ENCODE data around the gene MIPEP.

Gene MIPEP

GRCh38 chr13:23876265-23876664 is 12.9 kb downstream of the MIPEP start:
- ChIA-PET POLR2A (no interaction called here), CTCF (interaction anchor here (0.9 to 4.7 kb wide), 3 partner anchors 11 to 31 kb away, joined by 3 to 17 read pairs (median 4); partner anchors contain the start of gene MIPEP)
- WGBS (ENCODE audit: insufficient coverage) = 100% methylated on average over 2 of the region's 2 CpGs
- no peaks in the 10 kb centered on the region for H3K4me1 ChIP-seq (ENCODE audit: control extremely low read depth in 1 of 4, control insufficient read depth in 4 of 4, insufficient read depth in 4 of 4, low read length in 3 of 4)
- H3K36me3 ChIP-seq (ENCODE audit: control insufficient read depth in 4 of 4, insufficient read depth in 4 of 4, low read length in 3 of 4) = peaks cover 2 to 8% (median 5%) of the 10 kb centered on the region in 4 experiments
- H3K27me3 ChIP-seq (replicated peaks in 2 of 5; ENCODE audit: control insufficient read depth in 4 of 5, insufficient read depth in 5 of 5, low read length in 4 of 5) = no peaks in the 10 kb centered on the region
- no peak overlapping the region for H3K27ac ChIP-seq (ENCODE audit: insufficient read depth in 1 of 2, low read depth in 1 of 2, low read length in 2 of 2, poor library complexity in 1 of 2, severe bottlenecking in 2 of 2)
- peak in 2 of 3 donors; percentile 44 to 49 for DNase-seq
- H3K9me3 ChIP-seq (ENCODE audit: control extremely low read depth in 1 of 5, control insufficient read depth in 4 of 5, insufficient read depth in 2 of 5, low read depth in 1 of 5, low read length in 4 of 5) = no peaks in the 10 kb centered on the region
- H3K4me3 ChIP-seq (ENCODE audit: control insufficient read depth in 1 of 7, extremely low read depth in 1 of 7, insufficient read depth in 4 of 7, low read depth in 2 of 7, low read length in 6 of 7) = no peak overlapping the region

GRCh38 chr13:23871616-23872220 is 17.5 kb downstream of the MIPEP start:
- peak; percentile 22 to 38 (median 32) for DNase-seq
- Histone ChIP-seq H3K4me3 (ENCODE audit: control insufficient read depth in 1 of 7, extremely low read depth in 1 of 7, insufficient read depth in 4 of 7, low read depth in 2 of 7, low read length in 6 of 7) (no peak overlapping the region), H3K4me1 (ENCODE audit: control extremely low read depth in 1 of 4, control insufficient read depth in 4 of 4, insufficient read depth in 4 of 4, low read length in 3 of 4) (peaks cover 0 to 2% (median 0%) of the 10 kb centered on the region in 4 experiments), H3K9me3 (ENCODE audit: control extremely low read depth in 1 of 5, control insufficient read depth in 4 of 5, insufficient read depth in 2 of 5, low read depth in 1 of 5, low read length in 4 of 5) (no peaks in the 10 kb centered on the region), H3K27me3 (replicated peaks in 2 of 5; ENCODE audit: control insufficient read depth in 4 of 5, insufficient read depth in 5 of 5, low read length in 4 of 5) (no peaks in the 10 kb centered on the region), H3K27ac (ENCODE audit: insufficient read depth in 1 of 2, low read depth in 1 of 2, low read length in 2 of 2, poor library complexity in 1 of 2, severe bottlenecking in 2 of 2) (no peak overlapping the region), H3K36me3 (ENCODE audit: control insufficient read depth in 4 of 4, insufficient read depth in 4 of 4, low read length in 3 of 4) (peaks cover 0 to 3% (median 0%) of the 10 kb centered on the region in 4 experiments)
- CTCF ChIA-PET = interaction anchor here (1.1 to 2.2 kb wide), 6 partner anchors 10 to 404 kb away, joined by 3 to 10 read pairs (median 6); no protein-coding TSS in a partner anchor
- POLR2A ChIA-PET = no interaction called here
- WGBS (ENCODE audit: insufficient coverage) = 100% methylated on average over 2 of the region's 2 CpGs

DNA sequence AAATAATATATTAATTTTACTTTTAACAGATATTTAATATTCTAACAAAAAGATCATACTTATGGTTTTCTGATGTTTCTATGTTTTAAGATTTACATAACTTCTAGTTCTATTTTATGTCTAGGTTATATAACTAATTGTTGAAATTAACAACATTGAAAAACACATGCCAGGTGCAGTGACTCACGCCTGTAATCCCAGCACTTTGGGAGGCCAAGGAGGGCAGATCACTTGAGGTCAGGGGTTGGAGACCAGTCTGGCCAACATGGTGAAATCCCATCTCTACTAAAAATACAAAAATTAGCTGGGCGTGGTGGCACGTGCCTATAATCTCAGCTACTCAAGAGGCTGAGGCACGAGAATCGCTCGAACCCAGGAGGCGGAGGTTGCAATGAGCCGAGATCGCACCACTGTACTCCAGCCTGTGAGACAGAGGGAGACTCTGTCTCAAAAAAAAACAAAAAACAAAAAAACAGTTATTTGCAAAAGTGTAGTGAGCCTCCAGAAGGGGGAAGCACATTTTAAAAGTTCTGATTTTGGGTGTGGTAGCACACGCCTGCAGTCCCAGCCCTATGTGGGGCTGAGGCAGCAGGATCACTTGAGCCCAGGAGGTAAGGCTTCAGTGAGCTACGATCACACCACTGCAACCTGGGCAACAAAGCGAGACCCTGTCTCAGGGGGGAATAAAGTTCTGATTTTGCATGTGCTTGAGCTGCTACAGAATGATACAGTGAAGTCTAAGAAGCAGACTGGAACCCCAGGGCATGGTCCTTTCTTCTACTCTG is 18.7 kb downstream of the MIPEP start:
- ChIA-PET POLR2A (no interaction called here), CTCF (interaction anchor here (0.7 to 1.3 kb wide), 6 partner anchors 26 to 403 kb away, joined by 3 to 5 read pairs (median 3); no protein-coding TSS in a partner anchor)
- Histone ChIP-seq H3K4me1 (ENCODE audit: control extremely low read depth in 1 of 4, control insufficient read depth in 4 of 4, insufficient read depth in 4 of 4, low read length in 3 of 4) (peaks cover 0 to 7% (median 2%) of the 10 kb centered on the region in 4 experiments), H3K9me3 (ENCODE audit: control extremely low read depth in 1 of 5, control insufficient read depth in 4 of 5, insufficient read depth in 2 of 5, low read depth in 1 of 5, low read length in 4 of 5) (no peaks in the 10 kb centered on the region), H3K27ac (ENCODE audit: insufficient read depth in 1 of 2, low read depth in 1 of 2, low read length in 2 of 2, poor library complexity in 1 of 2, severe bottlenecking in 2 of 2) (no peak overlapping the region), H3K36me3 (ENCODE audit: control insufficient read depth in 4 of 4, insufficient read depth in 4 of 4, low read length in 3 of 4) (peaks cover 0 to 3% (median under 1%) of the 10 kb centered on the region in 4 experiments), H3K4me3 (ENCODE audit: control insufficient read depth in 1 of 7, extremely low read depth in 1 of 7, insufficient read depth in 4 of 7, low read depth in 2 of 7, low read length in 6 of 7) (no peak overlapping the region), H3K27me3 (replicated peaks in 2 of 5; ENCODE audit: control insufficient read depth in 4 of 5, insufficient read depth in 5 of 5, low read length in 4 of 5) (no peaks in the 10 kb centered on the region)
- DNase-seq = no peak
- over 99% methylated on average over 10 of the region's 12 CpGs for WGBS (ENCODE audit: insufficient coverage)

DNA sequence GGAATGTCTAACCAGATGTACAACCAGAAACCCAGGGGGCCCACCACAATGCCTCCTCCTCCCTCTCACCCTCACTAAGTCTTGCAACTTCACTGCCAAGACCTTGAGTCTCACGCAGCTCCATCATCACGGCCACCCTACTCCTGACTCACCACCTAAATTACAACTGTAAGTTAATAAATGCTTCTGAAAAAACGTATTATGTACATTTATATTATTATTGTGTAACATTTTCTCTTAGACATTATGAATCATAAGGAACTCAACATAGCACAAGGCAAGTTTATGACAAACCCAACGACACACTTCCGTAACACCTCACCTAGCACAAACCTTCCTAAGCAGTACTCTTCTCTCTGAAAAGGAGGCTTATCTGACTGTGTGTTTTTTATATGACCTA is 20.7 kb downstream of the MIPEP start:
- no peak for DNase-seq
- H3K4me3 ChIP-seq (ENCODE audit: control insufficient read depth in 1 of 7, extremely low read depth in 1 of 7, insufficient read depth in 4 of 7, low read depth in 2 of 7, low read length in 6 of 7) = no peak overlapping the region
- CTCF ChIA-PET = interaction anchor here (0.8 to 2.5 kb wide), 6 partner anchors 13 to 401 kb away, joined by 3 to 18 read pairs (median 4); no protein-coding TSS in a partner anchor
- no peak overlapping the region for H3K27ac ChIP-seq (ENCODE audit: insufficient read depth in 1 of 2, low read depth in 1 of 2, low read length in 2 of 2, poor library complexity in 1 of 2, severe bottlenecking in 2 of 2)
- POLR2A ChIA-PET = no interaction called here
- H3K9me3 ChIP-seq (ENCODE audit: control extremely low read depth in 1 of 5, control insufficient read depth in 4 of 5, insufficient read depth in 2 of 5, low read depth in 1 of 5, low read length in 4 of 5) = no peaks in the 10 kb centered on the region
- no CpG with 5 or more reads among the region's 5 CpGs for WGBS (ENCODE audit: insufficient coverage)
- H3K27me3 ChIP-seq (replicated peaks in 2 of 5; ENCODE audit: control insufficient read depth in 4 of 5, insufficient read depth in 5 of 5, low read length in 4 of 5) = no peaks in the 10 kb centered on the region
- H3K4me1 ChIP-seq (ENCODE audit: control extremely low read depth in 1 of 4, control insufficient read depth in 4 of 4, insufficient read depth in 4 of 4, low read length in 3 of 4) = peaks cover 0 to 11% (median 2%) of the 10 kb centered on the region in 4 experiments
- peaks cover 0 to 3% (median under 1%) of the 10 kb centered on the region in 4 experiments for H3K36me3 ChIP-seq (ENCODE audit: control insufficient read depth in 4 of 4, insufficient read depth in 4 of 4, low read length in 3 of 4)

- Histone ChIP-seq H3K27me3 (replicated peaks in 2 of 5; ENCODE audit: control insufficient read depth in 4 of 5, insufficient read depth in 5 of 5, low read length in 4 of 5) (no peaks in the 10 kb centered on the region), H3K36me3 (ENCODE audit: control insufficient read depth in 4 of 4, insufficient read depth in 4 of 4, low read length in 3 of 4) (peaks cover 0 to 3% (median under 1%) of the 10 kb centered on the region in 4 experiments), H3K27ac (ENCODE audit: insufficient read depth in 1 of 2, low read depth in 1 of 2, low read length in 2 of 2, poor library complexity in 1 of 2, severe bottlenecking in 2 of 2) (no peak overlapping the region), H3K4me1 (ENCODE audit: control extremely low read depth in 1 of 4, control insufficient read depth in 4 of 4, insufficient read depth in 4 of 4, low read length in 3 of 4) (peaks cover 0 to 11% (median 2%) of the 10 kb centered on the region in 4 experiments), H3K9me3 (ENCODE audit: control extremely low read depth in 1 of 5, control insufficient read depth in 4 of 5, insufficient read depth in 2 of 5, low read depth in 1 of 5, low read length in 4 of 5) (no peaks in the 10 kb centered on the region), H3K4me3 (ENCODE audit: control insufficient read depth in 1 of 7, extremely low read depth in 1 of 7, insufficient read depth in 4 of 7, low read depth in 2 of 7, low read length in 6 of 7) (no peak overlapping the region)
- ChIA-PET POLR2A (no interaction called here), CTCF (interaction anchor here (0.8 to 1.5 kb wide), 5 partner anchors 10 to 400 kb away, joined by 3 to 4 read pairs (median 3); no protein-coding TSS in a partner anchor)
- DNase-seq = no peak
- 98% methylated on average over 8 of the region's 8 CpGs for WGBS (ENCODE audit: insufficient coverage)
Measured at GRCh38 chr13:23867027-23867491, 22.1 kb downstream of the MIPEP start.

DNA sequence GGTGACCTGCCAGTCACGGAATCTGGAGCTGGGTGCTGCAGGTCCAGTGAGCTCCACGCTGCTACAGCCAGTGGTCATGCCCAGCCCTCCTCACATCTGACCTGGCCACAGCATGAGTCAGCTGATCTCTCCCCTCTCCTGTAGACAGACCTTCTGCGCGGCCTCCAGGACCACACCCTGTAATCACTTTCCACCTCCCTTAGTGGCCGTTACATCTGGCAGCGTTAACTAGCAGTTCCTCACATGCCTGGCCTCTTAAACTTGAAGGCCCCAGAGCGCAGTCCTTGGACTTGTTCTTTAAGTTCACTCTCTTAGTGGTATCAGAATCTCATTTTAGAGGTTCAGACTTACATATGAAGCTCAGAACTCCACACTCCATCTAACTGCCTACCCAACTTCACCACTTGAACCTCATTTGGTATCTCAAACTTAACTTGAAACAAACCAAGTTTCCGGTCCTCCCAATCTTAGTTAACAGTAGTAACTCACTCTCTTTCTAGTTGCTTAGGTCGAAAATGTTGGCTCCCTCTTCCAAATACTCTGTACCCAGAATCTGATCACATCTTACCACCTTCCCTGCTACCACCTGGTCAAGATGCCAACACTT is 22.7 kb downstream of the MIPEP start:
- 92% methylated on average over 9 of the region's 9 CpGs for WGBS (ENCODE audit: insufficient coverage)
- DNase-seq = no peak
- CTCF ChIA-PET = interaction anchor here (0.7 to 1.5 kb wide), 9 partner anchors 9 to 399 kb away, joined by 3 to 7 read pairs (median 3); no protein-coding TSS in a partner anchor
- H3K4me1 ChIP-seq (ENCODE audit: control extremely low read depth in 1 of 4, control insufficient read depth in 4 of 4, insufficient read depth in 4 of 4, low read length in 3 of 4) = peaks cover 0 to 11% (median 2%) of the 10 kb centered on the region in 4 experiments
- no peak overlapping the region for H3K27ac ChIP-seq (ENCODE audit: insufficient read depth in 1 of 2, low read depth in 1 of 2, low read length in 2 of 2, poor library complexity in 1 of 2, severe bottlenecking in 2 of 2)
- POLR2A ChIA-PET = no interaction called here
- no peak overlapping the region for H3K4me3 ChIP-seq (ENCODE audit: control insufficient read depth in 1 of 7, extremely low read depth in 1 of 7, insufficient read depth in 4 of 7, low read depth in 2 of 7, low read length in 6 of 7)
- H3K9me3 ChIP-seq (ENCODE audit: control extremely low read depth in 1 of 5, control insufficient read depth in 4 of 5, insufficient read depth in 2 of 5, low read depth in 1 of 5, low read length in 4 of 5) = no peaks in the 10 kb centered on the region
- peaks cover 0 to 3% (median 2%) of the 10 kb centered on the region in 4 experiments for H3K36me3 ChIP-seq (ENCODE audit: control insufficient read depth in 4 of 4, insufficient read depth in 4 of 4, low read length in 3 of 4)
- no peaks in the 10 kb centered on the region for H3K27me3 ChIP-seq (replicated peaks in 2 of 5; ENCODE audit: control insufficient read depth in 4 of 5, insufficient read depth in 5 of 5, low read length in 4 of 5)
